ENCODE data around the gene EIF3J.
"Not testable (repeated sequence)": the region's sequence is repeated elsewhere in the genome, so short reads cannot be mapped to it uniquely, and the experiment has no call there.

EIF3J gene

GRCh38 chr15:44537735-44538240, 841 bp downstream of the EIF3J start:
- peak overlapping the region; percentile 97 for H3K27ac ChIP-seq (ENCODE audit: low read depth, low read length)
- no peaks in the 10 kb centered on the region for H3K27me3 ChIP-seq (ENCODE audit: control insufficient read depth in 5 of 5, insufficient read depth in 4 of 5, low read length in 5 of 5)
- peaks cover 0 to 16% (median 5%) of the 10 kb centered on the region in 5 donors for H3K36me3 ChIP-seq (ENCODE audit: control insufficient read depth in 5 of 5, insufficient read depth in 5 of 5, low read length in 5 of 5)
- peak overlapping the region; percentile 79 to 98 (median 94) for H3K9ac ChIP-seq (ENCODE audit: low read length in 5 of 5)
- no peaks in the 10 kb centered on the region for H3K9me3 ChIP-seq (ENCODE audit: control insufficient read depth in 5 of 5, low read length in 5 of 5)
- peaks cover 4 to 51% (median 44%) of the 10 kb centered on the region in 5 donors for H3K4me1 ChIP-seq (ENCODE audit: control insufficient read depth in 5 of 5, insufficient read depth in 5 of 5, low read length in 5 of 5)
- peak overlapping the region; percentile 75 to 92 (median 85) for H3K4me3 ChIP-seq (ENCODE audit: low read depth in 1 of 5, low read length in 5 of 5)

DNA sequence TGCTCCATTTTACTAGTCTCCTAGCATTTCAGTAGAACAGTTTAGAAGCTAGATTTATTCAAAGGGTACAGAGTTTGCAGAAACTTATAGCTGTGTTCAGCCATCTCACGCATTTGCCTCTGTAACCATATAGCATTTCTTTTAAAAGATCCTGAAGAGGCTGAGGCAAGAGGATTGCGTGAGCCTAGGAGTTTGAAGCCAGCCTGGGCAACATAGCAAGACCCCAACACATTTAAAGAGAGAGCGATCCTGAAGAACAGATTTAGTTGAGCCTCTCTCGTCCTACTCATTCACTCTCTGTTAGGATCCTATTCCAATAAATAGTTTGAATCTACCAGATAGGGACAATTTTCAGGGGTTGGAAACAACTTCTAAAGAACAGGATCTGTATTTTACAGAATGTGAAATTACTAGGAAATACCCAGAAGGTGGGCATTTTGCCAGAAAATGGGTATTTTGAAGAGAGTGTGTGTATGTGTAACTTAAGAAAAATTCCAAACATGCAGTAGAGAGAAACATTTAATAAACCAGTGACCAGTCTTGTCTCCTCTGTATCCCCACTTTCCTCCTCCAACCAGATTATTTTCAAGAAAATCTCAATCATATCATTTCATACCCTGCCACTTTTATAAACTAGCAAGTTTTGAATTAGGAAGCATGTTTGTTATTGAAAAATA, 4.5 kb downstream of the EIF3J start:
- Histone ChIP-seq H3K4me1 (ENCODE audit: control insufficient read depth in 5 of 5, insufficient read depth in 5 of 5, low read length in 5 of 5) (peaks cover 4 to 49% (median 43%) of the 10 kb centered on the region in 5 donors), H3K9ac (ENCODE audit: low read length in 5 of 5) (peak overlapping the region in 1 of 5 donors; percentile 32), H3K27ac (ENCODE audit: low read depth, low read length) (peak overlapping the region; percentile 63), H3K36me3 (ENCODE audit: control insufficient read depth in 5 of 5, insufficient read depth in 5 of 5, low read length in 5 of 5) (peaks cover 0 to 10% (median 3%) of the 10 kb centered on the region in 5 donors), H3K4me3 (ENCODE audit: low read depth in 1 of 5, low read length in 5 of 5) (no peak overlapping the region), H3K9me3 (ENCODE audit: control insufficient read depth in 5 of 5, low read length in 5 of 5) (no peaks in the 10 kb centered on the region), H3K27me3 (ENCODE audit: control insufficient read depth in 5 of 5, insufficient read depth in 4 of 5, low read length in 5 of 5) (no peaks in the 10 kb centered on the region)

DNA sequence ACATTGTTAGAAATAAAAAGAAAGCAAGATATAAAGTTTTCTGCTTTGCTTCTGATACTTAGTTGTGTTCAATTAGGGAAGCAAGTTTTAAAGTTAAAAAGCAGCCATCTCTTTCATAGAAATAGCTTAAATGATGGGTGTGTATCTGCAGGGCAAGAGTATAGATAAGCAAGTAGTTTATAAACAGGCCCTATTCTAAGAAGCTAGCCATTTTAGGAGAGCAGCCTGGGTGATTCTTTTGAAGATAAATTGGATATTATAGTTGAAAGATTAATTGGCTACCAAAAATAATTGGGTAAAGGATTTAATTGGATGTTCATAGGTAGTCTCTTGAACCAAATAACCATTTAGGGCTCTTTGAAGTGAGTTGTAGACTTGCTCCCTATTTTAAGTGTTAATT, 5.6 kb downstream of the EIF3J start:
- peaks cover 4 to 48% (median 40%) of the 10 kb centered on the region in 5 donors for H3K4me1 ChIP-seq (ENCODE audit: control insufficient read depth in 5 of 5, insufficient read depth in 5 of 5, low read length in 5 of 5)
- H3K27me3 ChIP-seq (ENCODE audit: control insufficient read depth in 5 of 5, insufficient read depth in 4 of 5, low read length in 5 of 5), result no peaks in the 10 kb centered on the region
- H3K9me3 ChIP-seq (ENCODE audit: control insufficient read depth in 5 of 5, low read length in 5 of 5), result no peaks in the 10 kb centered on the region
- no peak overlapping the region for H3K4me3 ChIP-seq (ENCODE audit: low read depth in 1 of 5, low read length in 5 of 5)
- peak overlapping the region; percentile 63 for H3K27ac ChIP-seq (ENCODE audit: low read depth, low read length)
- H3K9ac ChIP-seq (ENCODE audit: low read length in 5 of 5), result peak overlapping the region in 2 of 5 donors; percentile 30 to 70
- H3K36me3 ChIP-seq (ENCODE audit: control insufficient read depth in 5 of 5, insufficient read depth in 5 of 5, low read length in 5 of 5), result peaks cover 0 to 10% (median 3%) of the 10 kb centered on the region in 5 donors

DNA sequence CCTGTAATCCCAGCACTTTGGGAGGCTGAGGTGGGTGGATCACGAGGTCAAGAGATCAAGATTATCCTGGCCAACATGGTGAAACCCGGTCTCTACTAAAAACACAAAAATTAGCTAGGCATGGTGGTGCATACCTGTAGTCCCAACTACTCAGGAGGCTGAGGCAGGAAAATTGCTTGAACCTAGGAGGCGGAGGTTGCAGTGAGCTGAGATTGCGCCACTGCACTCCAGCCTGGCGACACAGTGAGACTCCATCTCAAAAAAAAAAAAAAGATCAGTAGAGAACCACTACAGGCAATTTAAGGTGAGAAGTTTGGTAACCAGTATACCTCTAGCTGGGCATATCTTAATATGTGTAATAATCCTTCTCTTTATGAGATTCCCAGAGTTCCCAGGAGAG, 7.8 kb downstream of the EIF3J start:
- H3K9ac ChIP-seq (ENCODE audit: low read length in 5 of 5); H3K27ac ChIP-seq (ENCODE audit: low read depth, low read length); H3K4me3 ChIP-seq (ENCODE audit: low read depth in 1 of 5, low read length in 5 of 5); H3K9me3 ChIP-seq (ENCODE audit: control insufficient read depth in 5 of 5, low read length in 5 of 5); H3K27me3 ChIP-seq (ENCODE audit: control insufficient read depth in 5 of 5, insufficient read depth in 4 of 5, low read length in 5 of 5): not testable (repeated sequence)
- Histone ChIP-seq H3K4me1 (ENCODE audit: control insufficient read depth in 5 of 5, insufficient read depth in 5 of 5, low read length in 5 of 5) (peaks cover 4 to 35% (median 28%) of the 10 kb centered on the region in 5 donors), H3K36me3 (ENCODE audit: control insufficient read depth in 5 of 5, insufficient read depth in 5 of 5, low read length in 5 of 5) (peaks cover 0 to 10% (median 5%) of the 10 kb centered on the region in 5 donors)

DNA sequence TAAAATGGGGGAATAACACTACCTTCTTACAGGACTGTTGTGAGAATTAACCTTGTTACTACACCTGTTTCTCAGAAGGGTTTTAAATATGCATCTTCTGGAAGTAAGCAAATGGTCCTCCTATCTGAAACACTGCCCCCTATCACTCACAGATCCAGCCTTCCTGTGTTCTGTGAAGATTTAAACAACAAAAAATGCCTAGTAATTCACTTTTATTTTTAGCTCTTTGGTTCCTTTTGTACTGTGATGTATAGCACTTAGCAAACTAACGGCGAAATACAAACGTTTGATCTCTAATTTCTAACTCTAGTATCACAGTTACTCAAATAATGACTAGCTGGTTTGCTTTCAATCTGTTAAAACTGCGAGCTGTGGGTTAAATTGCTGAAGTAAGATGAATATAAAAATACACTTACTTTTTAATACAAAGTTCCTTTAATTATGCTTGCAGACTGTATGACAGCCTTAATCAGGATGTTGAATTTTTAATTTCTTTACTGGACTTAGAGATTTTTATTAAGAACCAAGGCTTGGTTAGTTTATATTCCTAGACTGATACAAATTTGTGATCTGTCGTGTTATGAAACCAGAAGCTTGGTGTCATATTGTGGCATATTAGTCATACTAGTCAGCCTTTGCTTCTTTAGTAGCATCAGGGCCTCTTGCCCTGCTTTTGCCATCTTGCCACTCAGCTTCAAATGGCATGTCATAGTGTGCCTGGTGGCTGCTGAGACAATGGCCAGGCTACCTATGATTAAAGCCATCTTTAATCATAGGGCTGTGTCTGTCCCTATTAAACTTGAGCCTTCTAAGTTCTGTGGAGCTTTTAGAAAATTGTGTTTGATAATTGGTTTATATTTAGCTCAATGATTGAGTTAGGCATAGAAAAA, 9.2 kb downstream of the EIF3J start:
- peaks cover 4 to 33% (median 24%) of the 10 kb centered on the region in 5 donors for H3K4me1 ChIP-seq (ENCODE audit: control insufficient read depth in 5 of 5, insufficient read depth in 5 of 5, low read length in 5 of 5)
- no peak overlapping the region for H3K4me3 ChIP-seq (ENCODE audit: low read depth in 1 of 5, low read length in 5 of 5)
- H3K9ac ChIP-seq (ENCODE audit: low read length in 5 of 5), result peak overlapping the region in 1 of 5 donors; percentile 21
- H3K27me3 ChIP-seq (ENCODE audit: control insufficient read depth in 5 of 5, insufficient read depth in 4 of 5, low read length in 5 of 5), result no peaks in the 10 kb centered on the region
- no peaks in the 10 kb centered on the region for H3K9me3 ChIP-seq (ENCODE audit: control insufficient read depth in 5 of 5, low read length in 5 of 5)
- H3K36me3 ChIP-seq (ENCODE audit: control insufficient read depth in 5 of 5, insufficient read depth in 5 of 5, low read length in 5 of 5), result peaks cover 0 to 12% (median 2%) of the 10 kb centered on the region in 5 donors
- H3K27ac ChIP-seq (ENCODE audit: low read depth, low read length), result peak overlapping the region; percentile 50

DNA sequence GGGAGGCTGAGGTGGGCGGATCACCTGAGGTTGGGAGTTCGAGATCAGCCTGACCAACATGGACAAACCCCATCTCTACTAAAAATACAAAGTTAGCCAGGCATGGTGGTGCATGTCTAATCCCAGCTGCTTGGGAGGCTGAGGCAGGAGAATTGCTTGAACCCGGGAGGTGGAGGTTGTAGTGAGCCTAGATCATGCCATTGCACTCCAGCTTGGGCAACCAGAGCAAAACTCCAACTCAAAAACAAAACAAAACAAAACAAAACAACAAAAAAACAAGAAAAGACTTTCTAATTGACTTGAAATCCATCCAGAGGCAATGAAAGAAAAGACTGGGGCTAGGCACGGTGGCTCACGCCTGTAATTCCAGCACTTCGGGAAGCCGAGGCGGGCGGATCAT, 12.2 kb downstream of the EIF3J start:
- not testable (repeated sequence) for H3K9ac ChIP-seq (ENCODE audit: low read length in 5 of 5); H3K4me3 ChIP-seq (ENCODE audit: low read depth in 1 of 5, low read length in 5 of 5); H3K27me3 ChIP-seq (ENCODE audit: control insufficient read depth in 5 of 5, insufficient read depth in 4 of 5, low read length in 5 of 5); H3K27ac ChIP-seq (ENCODE audit: low read depth, low read length); H3K9me3 ChIP-seq (ENCODE audit: control insufficient read depth in 5 of 5, low read length in 5 of 5)
- Histone ChIP-seq H3K36me3 (ENCODE audit: control insufficient read depth in 5 of 5, insufficient read depth in 5 of 5, low read length in 5 of 5) (peaks cover 3 to 30% (median 14%) of the 10 kb centered on the region in 5 donors), H3K4me1 (ENCODE audit: control insufficient read depth in 5 of 5, insufficient read depth in 5 of 5, low read length in 5 of 5) (peaks cover 0 to 16% (median 8%) of the 10 kb centered on the region in 5 donors)

DNA sequence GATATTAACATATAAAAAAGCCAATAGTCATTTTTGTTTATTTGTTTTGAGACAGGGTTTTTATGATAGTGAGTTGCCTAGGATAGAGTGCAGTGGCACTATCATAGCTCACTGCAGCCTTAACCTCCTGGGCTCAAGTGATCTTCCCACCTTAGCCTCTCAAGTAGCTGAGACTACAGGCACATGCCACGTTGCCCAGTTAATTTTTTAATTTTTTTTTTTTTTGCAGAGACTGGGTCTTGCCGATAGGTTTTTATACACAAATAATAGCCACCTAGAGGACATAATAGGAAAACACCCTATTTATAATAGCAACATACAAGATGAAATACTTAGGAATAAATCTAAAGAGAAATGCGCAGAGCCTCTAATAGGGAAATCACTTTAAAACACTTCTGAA, 13.3 kb downstream of the EIF3J start:
- no peak overlapping the region for H3K4me3 ChIP-seq (ENCODE audit: low read depth in 1 of 5, low read length in 5 of 5)
- H3K27ac ChIP-seq (ENCODE audit: low read depth, low read length), result no peak overlapping the region
- H3K9ac ChIP-seq (ENCODE audit: low read length in 5 of 5), result no peak overlapping the region
- H3K27me3 ChIP-seq (ENCODE audit: control insufficient read depth in 5 of 5, insufficient read depth in 4 of 5, low read length in 5 of 5), result no peaks in the 10 kb centered on the region
- H3K4me1 ChIP-seq (ENCODE audit: control insufficient read depth in 5 of 5, insufficient read depth in 5 of 5, low read length in 5 of 5), result peaks cover 0 to 12% (median 10%) of the 10 kb centered on the region in 5 donors
- no peaks in the 10 kb centered on the region for H3K9me3 ChIP-seq (ENCODE audit: control insufficient read depth in 5 of 5, low read length in 5 of 5)
- peaks cover 14 to 41% (median 24%) of the 10 kb centered on the region in 5 donors for H3K36me3 ChIP-seq (ENCODE audit: control insufficient read depth in 5 of 5, insufficient read depth in 5 of 5, low read length in 5 of 5)

GRCh38 chr15:44550734-44551133, 13.8 kb downstream of the EIF3J start:
- no peak overlapping the region for H3K4me3 ChIP-seq (ENCODE audit: low read depth in 1 of 5, low read length in 5 of 5)
- no peaks in the 10 kb centered on the region for H3K27me3 ChIP-seq (ENCODE audit: control insufficient read depth in 5 of 5, insufficient read depth in 4 of 5, low read length in 5 of 5)
- no peak overlapping the region for H3K9ac ChIP-seq (ENCODE audit: low read length in 5 of 5)
- H3K27ac ChIP-seq (ENCODE audit: low read depth, low read length), result no peak overlapping the region
- peaks cover 18 to 46% (median 29%) of the 10 kb centered on the region in 5 donors for H3K36me3 ChIP-seq (ENCODE audit: control insufficient read depth in 5 of 5, insufficient read depth in 5 of 5, low read length in 5 of 5)
- H3K4me1 ChIP-seq (ENCODE audit: control insufficient read depth in 5 of 5, insufficient read depth in 5 of 5, low read length in 5 of 5), result peaks cover 0 to 12% (median 8%) of the 10 kb centered on the region in 5 donors
- no peaks in the 10 kb centered on the region for H3K9me3 ChIP-seq (ENCODE audit: control insufficient read depth in 5 of 5, low read length in 5 of 5)

- Histone ChIP-seq H3K36me3 (ENCODE audit: control insufficient read depth in 5 of 5, insufficient read depth in 5 of 5, low read length in 5 of 5) (peaks cover 32 to 83% (median 60%) of the 10 kb centered on the region in 5 donors), H3K4me3 (ENCODE audit: low read depth in 1 of 5, low read length in 5 of 5) (no peak overlapping the region)
Observed at GRCh38 chr15:44554934-44555723, 18.2 kb downstream of the EIF3J start.

More at GRCh38 chr15:44554934-44555723, 18.2 kb downstream of the EIF3J start:
- Histone ChIP-seq H3K27ac (ENCODE audit: low read depth, low read length) (no peak overlapping the region), H3K4me1 (ENCODE audit: control insufficient read depth in 5 of 5, insufficient read depth in 5 of 5, low read length in 5 of 5) (peaks cover 0 to 4% (median 2%) of the 10 kb centered on the region in 5 donors), H3K9ac (ENCODE audit: low read length in 5 of 5) (no peak overlapping the region), H3K9me3 (ENCODE audit: control insufficient read depth in 5 of 5, low read length in 5 of 5) (no peaks in the 10 kb centered on the region), H3K27me3 (ENCODE audit: control insufficient read depth in 5 of 5, insufficient read depth in 4 of 5, low read length in 5 of 5) (no peaks in the 10 kb centered on the region)

All from subcutaneous abdominal adipose tissue (tissue), 5 donors.